Stimulated activated CD4-positive, alpha-beta T cell treated with anti-CD3 and anti-CD28 coated beads, Interleukin-4, amount 100 ng/mL, for 1 hour (primary cell): ENCODE data around the gene CAMTA1.
"Not testable (repeated sequence)": the region's sequence is repeated elsewhere in the genome, so short reads cannot be mapped to it uniquely, and the experiment has no call there.

Experiments used
- DNase-seq: peaks from one replicate; pipeline ENCODE4 v3.0.0-alpha.2; 2020

Gene CAMTA1

GRCh38 chr1:7705048-7705907 lies 920.0 kb downstream of the CAMTA1 start:
- no peak for DNase-seq

DNA sequence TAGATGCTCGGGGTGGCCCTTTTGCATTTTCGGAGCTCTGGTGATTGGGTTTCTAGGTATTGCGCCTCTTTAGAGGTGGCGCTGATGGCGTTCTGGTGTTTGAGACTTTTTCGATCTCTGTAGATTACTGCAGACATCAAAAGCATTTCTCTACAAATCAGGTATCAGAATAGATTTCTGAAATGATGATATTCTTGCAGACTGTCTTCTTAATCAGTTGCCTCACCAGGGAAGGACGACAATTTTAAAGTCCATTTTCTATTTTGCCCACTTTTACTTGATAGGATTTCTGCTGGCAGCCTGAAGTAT lies 920.6 kb downstream of the CAMTA1 start:
- no peak for DNase-seq

DNA sequence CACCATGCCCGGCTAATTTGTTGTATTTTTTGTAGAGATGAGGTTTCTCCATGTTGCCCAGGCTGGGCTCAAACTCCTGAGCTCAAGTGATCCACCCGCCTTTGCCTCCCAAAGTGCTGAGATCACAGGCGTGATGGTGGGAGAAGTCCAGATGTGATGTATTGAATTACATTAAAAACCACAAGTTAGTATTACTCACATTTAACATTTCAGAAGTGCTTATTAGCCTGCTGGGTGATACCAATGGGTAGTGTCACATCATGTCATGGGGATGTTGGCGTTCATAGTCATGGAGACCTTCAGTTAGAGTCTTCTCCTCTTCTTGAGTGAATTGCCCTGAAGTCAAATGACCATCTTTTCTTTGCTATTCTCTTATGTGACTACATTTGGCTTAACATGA lies 922.3 kb downstream of the CAMTA1 start:
- DNase-seq = no peak

DNA sequence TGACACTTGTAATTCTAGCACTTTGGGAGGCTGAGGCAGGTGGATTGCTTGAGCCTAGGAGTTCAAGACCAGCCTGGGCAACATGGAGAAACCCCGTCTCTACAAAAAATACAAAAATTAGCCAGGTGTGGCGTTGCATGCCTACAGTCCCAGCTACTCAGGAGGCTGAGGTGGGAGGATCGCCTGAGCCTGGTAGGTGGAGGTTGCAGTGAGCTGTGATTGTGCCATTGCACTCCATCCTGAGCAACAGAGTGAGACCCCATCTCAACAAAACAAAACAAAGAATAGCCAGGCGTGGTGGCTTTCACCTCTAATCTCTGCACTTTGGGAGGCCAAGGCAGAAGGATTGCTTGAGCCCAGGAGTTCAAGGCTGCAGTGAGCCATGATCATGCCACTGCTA lies 922.8 kb downstream of the CAMTA1 start:
- not testable (repeated sequence) for DNase-seq

GRCh38 chr1:7710859-7711258 lies 925.6 kb downstream of the CAMTA1 start:
- no peak for DNase-seq

DNA sequence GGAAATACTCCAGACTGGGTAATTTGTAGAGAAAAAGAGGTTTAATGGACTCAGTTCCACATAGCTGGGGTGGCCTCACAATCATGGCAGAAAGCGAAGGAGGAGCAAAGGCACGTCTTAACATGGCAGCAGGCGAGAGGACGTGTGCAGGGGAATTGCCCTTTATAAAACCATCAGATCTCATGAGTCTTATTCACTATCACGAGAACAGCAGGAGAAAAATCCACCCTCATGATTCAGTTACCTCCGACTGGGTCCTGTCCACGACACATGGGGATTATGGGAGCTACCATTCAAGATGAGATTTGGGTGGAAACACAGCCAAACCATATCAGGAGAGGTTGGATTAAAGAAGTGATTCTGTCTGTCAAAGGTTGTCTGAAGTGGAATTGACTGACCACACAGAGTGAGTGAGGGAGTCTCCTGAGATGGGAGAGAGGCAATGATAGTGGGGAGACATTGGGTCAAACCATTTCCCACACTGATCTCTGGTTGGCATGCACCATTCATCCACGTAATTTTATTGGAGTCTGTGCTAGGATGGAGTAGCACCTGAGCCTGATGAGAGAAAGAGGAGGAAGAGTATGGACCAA lies 927.6 kb downstream of the CAMTA1 start:
- no peak for DNase-seq

- DNase-seq = no peak
These were observed 931.3 kb downstream of the CAMTA1 start for GRCh38 chr1:7716506-7716905.

DNA sequence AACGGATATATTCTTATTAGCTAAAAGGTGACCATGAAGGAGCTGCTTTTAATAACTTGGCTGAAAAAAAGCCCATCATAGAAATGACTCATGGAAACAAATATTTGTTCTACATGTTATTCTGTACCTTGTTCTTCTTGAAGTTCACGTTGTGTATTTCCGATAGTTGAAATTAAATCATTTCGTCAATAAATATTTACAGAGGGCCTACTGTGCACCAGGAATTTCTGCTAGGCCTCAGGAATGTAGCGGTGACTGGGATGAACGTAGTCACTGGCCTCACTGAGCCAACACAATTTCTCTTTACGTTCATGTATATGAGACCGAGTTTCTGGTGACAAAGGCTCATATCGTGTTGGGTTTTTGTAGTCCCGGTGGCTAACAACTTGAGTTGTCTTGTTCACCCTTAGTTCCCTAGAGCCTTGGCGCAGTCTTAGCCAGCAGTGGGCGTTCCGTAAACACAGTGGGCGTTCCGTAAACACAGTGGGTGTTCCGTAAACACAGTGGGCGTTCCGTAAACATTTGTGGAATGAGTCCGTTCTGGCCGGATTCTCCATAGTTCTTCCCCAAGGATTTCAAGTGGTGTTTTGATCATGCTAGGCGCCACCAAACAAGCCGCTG lies 932.6 kb downstream of the CAMTA1 start:
- no peak for DNase-seq

DNA sequence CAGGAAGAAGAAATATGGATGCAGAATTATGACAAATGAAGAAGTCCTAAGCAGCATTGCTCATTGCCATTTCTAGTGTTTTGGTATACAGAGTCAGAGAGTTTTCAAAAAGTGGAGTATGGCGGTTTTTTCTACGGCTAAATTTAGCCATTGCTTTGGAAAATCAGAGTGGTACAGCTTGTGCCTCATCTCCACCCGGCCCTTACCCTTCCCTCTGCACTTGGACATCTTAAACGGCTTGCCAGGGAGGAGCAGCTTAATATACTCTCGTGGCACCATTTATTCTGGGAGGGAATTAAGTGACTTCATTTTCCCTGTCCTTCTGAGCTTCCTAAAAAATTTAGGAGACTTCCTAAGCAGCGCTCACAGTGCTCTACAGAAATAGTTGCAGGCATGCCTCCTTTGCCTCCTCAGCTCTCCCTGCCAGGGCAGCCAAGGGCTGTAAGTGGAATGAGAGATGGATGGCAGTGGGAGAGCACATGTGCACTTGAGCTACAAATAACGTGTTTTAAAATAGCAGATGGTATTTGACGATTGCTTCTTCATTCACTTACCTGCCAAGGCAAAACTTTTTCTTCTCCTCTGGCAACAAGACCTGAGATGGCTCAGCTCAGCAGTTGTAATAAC lies 934.3 kb downstream of the CAMTA1 start:
- DNase-seq = no peak

GRCh38 chr1:7721940-7722669 lies 936.9 kb downstream of the CAMTA1 start:
- DNase-seq = no peak

GRCh38 chr1:7722670-7723012 lies 937.4 kb downstream of the CAMTA1 start:
- no peak for DNase-seq

- DNase-seq = no peak
These were observed 941.4 kb downstream of the CAMTA1 start for GRCh38 chr1:7726623-7727022.

- DNase-seq = no peak
These were observed 942.7 kb downstream of the CAMTA1 start for GRCh38 chr1:7727809-7728471.

DNA sequence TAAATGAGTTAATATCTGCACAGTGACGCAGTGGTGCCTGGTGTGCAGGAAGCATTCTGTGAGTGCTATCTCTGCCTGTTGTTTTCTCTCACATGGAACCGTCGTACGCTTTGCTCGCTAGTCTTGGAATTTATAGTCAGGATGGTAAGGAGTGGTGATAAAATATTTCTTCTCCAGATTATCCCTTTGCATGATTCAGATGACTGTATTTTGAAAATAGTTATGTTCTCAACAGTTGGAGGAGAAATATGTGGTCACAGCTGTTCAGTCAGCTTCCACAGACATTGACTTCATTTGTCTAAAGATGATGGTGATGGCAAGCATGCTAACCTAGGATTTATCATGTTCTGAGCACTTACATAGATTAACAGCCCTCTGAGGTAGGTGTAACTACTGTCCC lies 944.5 kb downstream of the CAMTA1 start:
- DNase-seq = no peak

GRCh38 chr1:7732331-7732730 lies 947.1 kb downstream of the CAMTA1 start:
- DNase-seq = no peak

DNA sequence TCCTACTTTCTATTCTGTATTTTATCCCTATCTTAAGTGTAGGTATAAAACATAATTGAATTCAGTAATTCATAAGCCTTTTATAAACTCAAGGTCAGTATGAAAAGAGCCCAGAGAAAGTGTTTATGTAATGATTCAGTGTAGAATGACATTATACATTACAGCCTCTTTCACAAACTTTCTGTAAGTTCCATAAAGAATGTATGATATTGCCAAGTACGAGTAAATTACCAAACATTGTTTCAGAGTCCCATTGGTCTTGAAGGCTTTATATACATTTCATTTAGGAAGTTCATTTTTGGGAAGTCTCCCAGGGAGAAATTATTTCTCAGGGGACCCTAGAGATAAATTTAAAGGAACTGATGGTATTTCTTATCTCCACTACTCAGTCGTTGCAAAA lies 948.0 kb downstream of the CAMTA1 start:
- no peak for DNase-seq

GRCh38 chr1:7738044-7738443 lies 952.8 kb downstream of the CAMTA1 start:
- DNase-seq = no peak

DNA sequence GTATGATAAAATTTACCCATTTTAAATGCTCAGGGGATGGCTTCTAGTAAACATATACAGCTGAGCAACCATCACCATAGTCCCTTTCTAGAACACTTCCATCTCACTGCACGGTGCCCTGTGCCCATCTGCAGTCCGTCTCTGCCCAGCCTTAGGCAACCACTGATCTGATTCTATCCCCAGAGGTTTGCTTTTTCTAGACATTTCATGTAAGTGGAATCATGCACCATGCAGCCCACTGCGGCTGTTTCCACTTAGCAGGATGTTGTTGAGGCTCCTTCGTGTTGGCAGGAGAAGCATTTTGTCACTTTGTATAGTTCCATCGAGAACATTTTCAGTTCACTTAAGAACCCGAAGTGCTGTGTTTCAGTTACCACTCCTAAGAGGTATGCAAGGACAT lies 958.1 kb downstream of the CAMTA1 start:
- DNase-seq = no peak

DNA sequence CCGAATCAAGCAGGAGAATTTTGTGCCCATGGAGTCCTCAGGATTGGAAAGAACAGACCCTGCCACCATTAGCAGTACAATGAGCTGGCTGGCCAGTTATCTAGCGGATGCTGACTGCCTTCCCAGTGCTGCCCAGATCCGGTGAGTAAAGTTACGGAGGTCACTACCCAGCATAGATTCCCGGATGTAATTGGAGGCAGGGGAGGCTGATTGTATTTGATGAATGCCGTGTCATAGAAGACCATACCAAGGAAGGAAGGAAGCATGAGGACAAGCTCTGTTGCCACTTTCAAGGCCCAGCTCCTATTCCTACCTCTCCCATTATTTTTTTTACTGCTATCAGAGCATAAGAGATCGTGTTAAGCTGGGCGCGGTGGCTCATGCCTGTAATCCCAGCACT lies 959.6 kb downstream of the CAMTA1 start:
- no peak for DNase-seq

DNA sequence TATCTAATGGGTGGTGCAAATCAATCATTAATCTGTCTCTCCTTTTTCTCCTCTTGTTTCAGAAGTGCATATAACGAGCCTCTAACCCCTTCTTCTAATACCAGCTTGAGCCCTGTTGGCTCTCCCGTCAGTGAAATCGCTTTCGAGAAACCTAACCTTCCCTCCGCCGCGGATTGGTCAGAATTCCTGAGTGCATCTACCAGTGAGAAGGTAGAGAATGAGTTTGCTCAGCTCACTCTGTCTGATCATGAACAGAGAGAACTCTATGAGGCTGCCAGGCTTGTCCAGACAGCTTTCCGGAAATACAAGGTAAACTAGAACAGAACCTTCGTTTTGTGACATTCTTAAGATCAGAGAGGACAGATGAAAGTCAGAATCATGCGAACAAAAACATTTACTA lies 960.5 kb downstream of the CAMTA1 start:
- no peak for DNase-seq

DNA sequence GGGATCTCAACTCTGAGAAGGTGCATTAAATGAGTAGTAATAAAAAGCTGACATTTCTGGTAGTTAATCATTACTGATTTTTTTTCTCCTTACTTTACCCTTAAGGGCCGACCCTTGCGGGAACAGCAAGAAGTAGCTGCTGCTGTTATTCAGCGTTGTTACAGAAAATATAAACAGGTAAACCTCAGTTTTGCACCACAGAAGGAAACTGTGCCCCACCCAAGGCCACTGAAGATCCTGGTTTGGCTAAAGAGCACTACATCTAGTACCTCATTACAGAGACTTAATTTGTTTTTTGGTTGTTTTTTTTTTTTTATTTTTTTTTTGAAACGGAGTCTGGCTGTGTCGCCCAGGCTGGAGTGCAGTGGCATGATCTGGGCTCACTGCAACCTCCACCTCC lies 962.4 kb downstream of the CAMTA1 start:
- DNase-seq = no peak

DNA sequence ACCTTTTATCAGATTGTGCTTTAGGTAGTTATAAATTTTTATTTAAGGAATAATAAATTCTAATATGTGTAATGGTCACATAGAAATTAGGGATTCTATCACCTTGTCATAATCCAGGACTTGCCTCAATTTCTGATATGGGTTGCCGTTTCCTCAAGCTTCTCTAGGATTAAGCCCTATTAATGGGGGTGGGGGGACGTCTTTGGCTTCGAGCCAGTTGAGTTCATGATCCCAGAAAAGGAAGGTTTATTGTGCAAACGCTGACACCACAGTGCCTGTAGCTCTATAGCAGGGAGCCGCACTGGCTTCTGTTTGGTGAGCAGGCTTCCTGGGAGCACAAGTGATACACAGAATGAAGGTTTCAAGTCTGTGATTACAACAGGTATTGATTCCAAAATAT lies 963.9 kb downstream of the CAMTA1 start:
- DNase-seq = no peak

DNA sequence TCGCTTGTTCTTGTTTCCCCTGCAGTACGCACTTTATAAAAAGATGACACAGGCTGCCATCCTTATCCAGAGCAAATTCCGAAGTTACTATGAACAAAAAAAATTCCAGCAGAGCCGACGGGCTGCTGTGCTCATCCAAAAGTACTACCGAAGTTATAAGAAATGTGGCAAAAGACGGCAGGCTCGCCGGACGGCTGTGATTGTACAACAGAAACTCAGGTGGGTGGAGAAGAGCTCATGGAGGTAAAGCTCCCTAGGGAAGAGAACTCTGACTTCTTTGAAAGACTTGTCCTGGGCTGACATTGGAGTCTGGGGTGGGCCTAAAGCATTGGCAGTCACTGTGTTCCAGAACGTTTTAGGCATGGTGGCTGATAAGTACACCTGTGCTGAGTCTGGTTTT lies 965.9 kb downstream of the CAMTA1 start:
- DNase-seq = no peak
